ENCODE measurements around the gene TBX5. TPM values are rescaled to one million over a fixed set of nuclear protein-coding genes. Genes with fewer than 3 reads are reported as not detected.
A peak's percentile ranks its signal among the peaks of the same experiment; 100 is the strongest.

Gene TBX5
- total and polyA plus RNA-seq, 2 of the 4 experiments (the other 2 are of a cell fraction), result 13.3 to 14.7 TPM

- no peak overlapping the region for H3K4me2 ChIP-seq (ENCODE audit: low read depth, low read length)
- CTCF ChIA-PET, result interaction anchor here (0.8 to 1.5 kb wide), 2 partner anchors 57 to 376 kb away, joined by 3 to 4 read pairs; no protein-coding TSS in a partner anchor
- H2BK15ac ChIP-seq (ENCODE audit: low read depth, low read length), result no peak overlapping the region
- dilution Hi-C loops (cut with HindIII; ENCODE audit: low sequenced_read_pairs, unreplicated experiment) (no loop called here), in situ Hi-C loops (cut with MboI; ENCODE audit: low sequenced_read_pairs) (no loop called here), intact Hi-C loops (cut with micrococcal nuclease) (no loop called here)
- no peak overlapping the region for H3K4me3 ChIP-seq (ENCODE audit: insufficient read depth, low read depth, low read length)
- H3K79me1 ChIP-seq (ENCODE audit: low read depth in 1 of 2, low read length in 2 of 2), result no peaks in the 10 kb centered on the region
- H3K27me3 ChIP-seq (ENCODE audit: control insufficient read depth, insufficient read depth, low read length), result no peaks in the 10 kb centered on the region
- H3K14ac ChIP-seq (replicated peaks; ENCODE audit: low read depth, low read length), result no peak overlapping the region
- no peak overlapping the region for H4K91ac ChIP-seq (ENCODE audit: insufficient read depth, low read depth, low read length)
- POLR2A ChIA-PET (ENCODE audit: unreplicated experiment), result no interaction called here
- H3K9ac ChIP-seq (ENCODE audit: low read depth, low read length), result no peak overlapping the region
- H2AFZ ChIP-seq (replicated peaks; ENCODE audit: low read length, poor library complexity), result no peak overlapping the region
- no peak overlapping the region for H4K5ac ChIP-seq (ENCODE audit: low read depth, low read length)
- no peak overlapping the region for H3K23ac ChIP-seq (ENCODE audit: low read depth, low read length)
- H2BK5ac ChIP-seq (ENCODE audit: low read depth, low read length, poor library complexity, severe bottlenecking), result no peak overlapping the region
- no peak overlapping the region for H4K8ac ChIP-seq (ENCODE audit: low read depth in 2 of 2, low read length in 2 of 2)
- TF ChIP-seq RCOR1 (IDR thresholded peaks at IDR 0.05; ENCODE audit: insufficient replicate concordance, low read length) (no peak), RAD21 (IDR thresholded peaks at IDR 0.05; ENCODE audit: low read length) (no peak), MAZ (IDR thresholded peaks at IDR 0.05; ENCODE audit: borderline replicate concordance, low read depth, low read length) (no peak), FOS (IDR thresholded peaks at IDR 0.05; ENCODE audit: low read depth, low read length) (no peak), CHD1 (IDR thresholded peaks at IDR 0.05; ENCODE audit: low read depth, low read length) (no peak), ELK1 (IDR thresholded peaks at IDR 0.05; ENCODE audit: borderline replicate concordance, low read depth, low read length) (no peak), SMC3 (IDR thresholded peaks at IDR 0.05; ENCODE audit: low read depth, low read length) (no peak), NFE2L2 (IDR thresholded peaks at IDR 0.05; ENCODE audit: low read depth, low read length) (no peak), USF2 (IDR thresholded peaks at IDR 0.05; ENCODE audit: low read depth, low read length) (no peak), BHLHE40 (IDR thresholded peaks at IDR 0.05; ENCODE audit: low read depth, low read length) (no peak)
- H2AK5ac ChIP-seq (ENCODE audit: low read depth, low read length), result no peak overlapping the region
- H3K4me1 ChIP-seq (ENCODE audit: control insufficient read depth, insufficient read depth, low read length), result 0 out of 2 replicates have a peak, but pooled peaks cover 2% of the 10 kb centered on the region
- H2BK120ac ChIP-seq (ENCODE audit: low read depth, low read length), result no peak overlapping the region
- H2AK9ac ChIP-seq (replicated peaks; ENCODE audit: low read depth, low read length, poor library complexity), result no peak overlapping the region
- no peaks in the 10 kb centered on the region; the same call in 1 of the 2 replicates for H3K9me3 ChIP-seq (ENCODE audit: control insufficient read depth, insufficient read depth, low read length)
- BruUV-seq (replicated peaks), result no TSS peak
- no peak overlapping the region for H3K27ac ChIP-seq (ENCODE audit: insufficient read depth, low read length)
- no peak overlapping the region for H3K18ac ChIP-seq (ENCODE audit: low read depth, low read length)
- DNase-seq (peak; percentile 2), ATAC-seq (ENCODE audit: low read depth) (no peak)
- WGBS, 2 experiments (ENCODE audit: extremely low coverage in 2 of 2, insufficient read length in 1 of 2), result no CpG with 5 or more reads among the region's 5 CpGs
- no peak overlapping the region for H3K56ac ChIP-seq (ENCODE audit: extremely low read depth, insufficient read depth, low read length)
- H4K20me1 ChIP-seq (ENCODE audit: insufficient read depth, low read length), result no peaks in the 10 kb centered on the region
- H3K9me1 ChIP-seq (ENCODE audit: insufficient read depth, low read length), result 0 out of 2 replicates have a peak, but pooled peaks cover 3% of the 10 kb centered on the region
- no peak overlapping the region for H3K4ac ChIP-seq (ENCODE audit: low read depth, low read length)
- no peak overlapping the region for H2BK20ac ChIP-seq (ENCODE audit: low read depth, low read length)
- no peaks in the 10 kb centered on the region for H3K36me3 ChIP-seq (ENCODE audit: control insufficient read depth, insufficient read depth, low read length)
Observed at GRCh38 chr12:114342656-114343055, 63.3 kb downstream of the TBX5 start.
